ENCODE results near the gene TMEM198. TPM values are rescaled to one million over a fixed set of nuclear protein-coding genes. Genes with fewer than 3 reads are reported as not detected.

Gene TMEM198
- total RNA-seq, 1 donor from 2014 or later = 1.6 TPM

- TF ChIP-seq, protein P1, sequence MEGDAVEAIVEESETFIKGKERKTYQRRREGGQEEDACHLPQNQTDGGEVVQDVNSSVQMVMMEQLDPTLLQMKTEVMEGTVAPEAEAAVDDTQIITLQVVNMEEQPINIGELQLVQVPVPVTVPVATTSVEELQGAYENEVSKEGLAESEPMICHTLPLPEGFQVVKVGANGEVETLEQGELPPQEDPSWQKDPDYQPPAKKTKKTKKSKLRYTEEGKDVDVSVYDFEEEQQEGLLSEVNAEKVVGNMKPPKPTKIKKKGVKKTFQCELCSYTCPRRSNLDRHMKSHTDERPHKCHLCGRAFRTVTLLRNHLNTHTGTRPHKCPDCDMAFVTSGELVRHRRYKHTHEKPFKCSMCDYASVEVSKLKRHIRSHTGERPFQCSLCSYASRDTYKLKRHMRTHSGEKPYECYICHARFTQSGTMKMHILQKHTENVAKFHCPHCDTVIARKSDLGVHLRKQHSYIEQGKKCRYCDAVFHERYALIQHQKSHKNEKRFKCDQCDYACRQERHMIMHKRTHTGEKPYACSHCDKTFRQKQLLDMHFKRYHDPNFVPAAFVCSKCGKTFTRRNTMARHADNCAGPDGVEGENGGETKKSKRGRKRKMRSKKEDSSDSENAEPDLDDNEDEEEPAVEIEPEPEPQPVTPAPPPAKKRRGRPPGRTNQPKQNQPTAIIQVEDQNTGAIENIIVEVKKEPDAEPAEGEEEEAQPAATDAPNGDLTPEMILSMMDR (conservative IDR thresholded peaks at IDR 0.05; ENCODE audit: low read depth, low read length) = no peak
- no peak for DNase-seq (ENCODE audit: low read depth)
These were observed 14.3 kb downstream of the TMEM198 start for GRCh38 chr2:219557791-219558785.

DNA sequence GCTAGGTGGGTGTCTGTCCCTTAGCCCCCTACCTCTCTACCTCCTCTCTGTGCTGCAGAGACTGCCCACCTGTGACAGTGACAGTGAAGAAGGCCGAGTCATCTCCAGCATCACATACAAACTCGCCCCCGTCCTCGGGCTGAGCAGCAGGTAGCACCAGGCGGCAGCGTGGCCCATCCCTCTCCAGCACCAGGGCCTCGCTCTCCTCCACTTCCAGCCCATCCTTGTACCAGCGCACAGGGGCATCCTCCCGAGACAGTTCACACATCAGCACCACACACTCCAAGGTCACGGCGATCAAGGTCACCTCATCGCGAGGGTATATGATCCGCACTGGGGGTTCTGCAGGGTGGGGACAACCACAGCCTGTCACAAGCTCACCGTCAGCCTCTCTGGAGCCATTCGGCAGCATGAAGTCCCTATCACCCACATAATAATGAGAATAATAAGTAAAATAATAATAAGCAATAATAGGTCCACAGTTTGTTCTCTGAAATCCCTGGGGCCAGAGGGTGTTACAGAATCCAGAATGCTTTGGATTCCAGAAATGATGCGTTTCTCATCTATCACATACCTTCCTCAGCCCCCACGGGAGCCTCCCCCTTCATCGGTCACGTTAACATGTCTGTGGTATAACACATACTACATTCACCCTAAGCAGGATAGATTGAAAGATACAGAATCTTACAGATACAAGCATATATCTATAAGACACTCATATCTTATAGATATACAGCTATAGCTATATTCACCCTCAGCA, 15.5 kb downstream of the TMEM198 start:
- H3K4me3 ChIP-seq (ENCODE audit: low read depth, low read length) = no peak overlapping the region
- TF ChIP-seq, protein P1 (conservative IDR thresholded peaks at IDR 0.05; ENCODE audit: low read depth, low read length) = no peak
- no peak for DNase-seq (ENCODE audit: low read depth)

More at GRCh38 chr2:219557791-219558785, 14.3 kb downstream of the TMEM198 start:
- H3K4me3 ChIP-seq (ENCODE audit: low read depth, low read length) = no peak overlapping the region

- H3K4me3 ChIP-seq (ENCODE audit: low read depth, low read length) = no peak overlapping the region
- DNase-seq (ENCODE audit: low read depth) = no peak
- TF ChIP-seq, protein P1 (conservative IDR thresholded peaks at IDR 0.05; ENCODE audit: low read depth, low read length) = peak; percentile 61
These were observed 16.4 kb downstream of the TMEM198 start for GRCh38 chr2:219560037-219560892.

DNA sequence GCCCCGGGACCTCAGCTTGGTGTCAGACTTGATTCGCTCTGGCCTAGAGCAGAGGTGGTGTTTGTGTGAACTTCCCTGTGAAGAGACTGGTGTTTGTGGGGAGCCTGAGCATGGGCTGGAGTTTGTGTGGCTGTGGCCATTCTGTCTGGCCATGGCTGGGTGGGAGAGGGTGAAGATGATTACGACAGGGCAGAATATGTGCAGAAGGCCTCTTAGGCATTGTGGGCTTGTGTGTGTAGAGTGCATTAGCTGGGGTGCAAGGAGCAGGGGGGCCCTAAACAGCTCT, 17.0 kb downstream of the TMEM198 start:
- H3K4me3 ChIP-seq (ENCODE audit: low read depth, low read length) = no peak overlapping the region
- DNase-seq (ENCODE audit: low read depth) = no peak
- TF ChIP-seq, protein P1 (conservative IDR thresholded peaks at IDR 0.05; ENCODE audit: low read depth, low read length) = no peak

DNA sequence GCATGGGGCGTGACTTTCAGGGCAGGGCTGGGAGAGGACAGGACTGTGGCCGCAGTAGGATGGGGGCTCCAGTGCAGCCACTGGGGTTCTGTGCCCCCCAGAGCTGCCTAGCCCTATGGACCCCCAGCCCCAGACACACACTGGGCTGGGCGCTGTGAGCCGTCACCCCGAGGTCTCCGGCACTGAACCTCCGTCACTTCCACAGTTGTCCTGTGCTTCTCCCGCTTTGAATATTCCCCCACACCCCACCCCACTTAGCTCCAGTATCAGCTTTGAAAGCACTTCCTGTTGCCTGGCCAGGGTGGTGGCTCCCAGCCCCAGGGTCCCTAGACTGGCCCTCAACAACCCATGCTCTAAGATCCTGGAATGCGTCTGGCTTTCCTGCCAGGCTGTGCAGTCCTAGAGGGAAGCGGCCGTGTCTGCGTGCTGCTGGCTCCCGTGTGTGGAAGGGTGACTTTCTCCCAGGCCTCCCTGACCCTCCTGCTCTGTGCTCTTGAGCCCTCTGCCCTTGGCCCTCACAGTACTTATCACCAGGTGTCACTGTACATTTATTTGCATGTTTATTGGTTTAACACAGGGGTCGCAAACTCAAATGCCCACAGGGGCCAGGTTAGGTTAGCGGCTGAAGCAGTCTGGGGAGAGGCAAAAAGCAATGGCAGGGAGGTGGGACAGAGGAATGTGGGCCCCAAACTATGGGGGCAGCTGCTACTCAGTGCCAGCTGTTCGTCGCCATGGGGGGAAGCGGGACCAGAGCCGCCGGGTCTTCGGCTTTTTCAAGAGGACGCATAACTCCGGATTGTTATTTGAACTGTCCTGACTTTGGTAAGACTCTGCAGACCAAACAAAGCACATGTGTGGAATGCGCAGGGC, 17.6 kb downstream of the TMEM198 start:
- TF ChIP-seq, protein P1 (conservative IDR thresholded peaks at IDR 0.05; ENCODE audit: low read depth, low read length) = no peak
- no peak for DNase-seq (ENCODE audit: low read depth)
- no peak overlapping the region for H3K4me3 ChIP-seq (ENCODE audit: low read depth, low read length)
